Measurements from ENCODE around the gene TCIRG1. TPM values are rescaled to one million over a fixed set of nuclear protein-coding genes. Genes with fewer than 3 reads are reported as not detected.

The TCIRG1 gene
- total RNA-seq, 2 experiments from 2014 or later: 167 to 175 TPM

DNA sequence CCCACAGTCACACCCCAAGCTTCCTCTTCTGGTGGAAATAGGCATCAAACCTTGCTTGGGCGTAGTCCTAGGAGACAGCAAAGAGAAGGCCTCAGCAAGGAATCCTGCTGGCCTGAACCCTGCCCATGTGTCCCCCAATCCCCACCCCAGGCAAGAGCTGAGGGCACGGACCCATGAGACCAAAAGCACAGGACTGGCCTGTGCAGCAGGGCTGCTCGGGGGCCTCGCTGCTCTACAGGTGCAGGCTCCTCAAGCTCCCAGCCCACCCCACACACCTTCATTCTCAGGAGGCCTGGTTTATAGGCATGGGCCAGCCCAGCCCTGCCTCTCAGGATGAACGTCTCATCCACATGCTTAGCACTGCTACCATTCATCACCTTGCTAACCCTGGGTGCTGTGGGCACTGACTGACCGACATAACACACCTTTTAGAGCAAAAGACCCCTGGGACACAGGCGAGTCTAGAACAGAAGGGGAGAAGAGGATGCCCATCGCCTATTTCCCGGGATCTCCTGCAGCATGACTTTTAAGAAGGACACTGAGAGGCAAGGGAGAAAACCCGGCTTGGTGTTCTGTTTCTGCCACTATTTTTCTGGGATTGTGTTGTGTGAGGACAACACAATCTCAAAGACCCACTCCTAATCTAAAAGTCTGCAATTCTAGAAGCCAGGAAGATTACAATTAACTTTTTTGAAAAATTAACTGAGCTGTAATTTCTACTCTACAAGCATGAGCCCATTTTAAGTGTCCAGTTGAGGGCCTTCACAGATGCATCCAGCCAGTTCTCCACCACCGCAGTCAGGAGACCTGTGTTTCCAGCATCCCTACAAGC is 15.4 kb downstream of the TCIRG1 start:
- Mint-ChIP-seq H3K4me3 (no peak overlapping the region), H3K36me3 (peaks cover 15% of the 10 kb centered on the region), H3K9me3 (no peaks in the 10 kb centered on the region), H3K27ac (no peak overlapping the region), H3K4me1 (ENCODE audit: low read depth) (no peaks in the 10 kb centered on the region), H3K27me3 (no peaks in the 10 kb centered on the region)
- DNase-seq: no peak
- ChIA-PET POLR2A (no interaction called here), CTCF (no interaction called here)
- intact Hi-C loops (cut with micrococcal nuclease): no loop called here

DNA sequence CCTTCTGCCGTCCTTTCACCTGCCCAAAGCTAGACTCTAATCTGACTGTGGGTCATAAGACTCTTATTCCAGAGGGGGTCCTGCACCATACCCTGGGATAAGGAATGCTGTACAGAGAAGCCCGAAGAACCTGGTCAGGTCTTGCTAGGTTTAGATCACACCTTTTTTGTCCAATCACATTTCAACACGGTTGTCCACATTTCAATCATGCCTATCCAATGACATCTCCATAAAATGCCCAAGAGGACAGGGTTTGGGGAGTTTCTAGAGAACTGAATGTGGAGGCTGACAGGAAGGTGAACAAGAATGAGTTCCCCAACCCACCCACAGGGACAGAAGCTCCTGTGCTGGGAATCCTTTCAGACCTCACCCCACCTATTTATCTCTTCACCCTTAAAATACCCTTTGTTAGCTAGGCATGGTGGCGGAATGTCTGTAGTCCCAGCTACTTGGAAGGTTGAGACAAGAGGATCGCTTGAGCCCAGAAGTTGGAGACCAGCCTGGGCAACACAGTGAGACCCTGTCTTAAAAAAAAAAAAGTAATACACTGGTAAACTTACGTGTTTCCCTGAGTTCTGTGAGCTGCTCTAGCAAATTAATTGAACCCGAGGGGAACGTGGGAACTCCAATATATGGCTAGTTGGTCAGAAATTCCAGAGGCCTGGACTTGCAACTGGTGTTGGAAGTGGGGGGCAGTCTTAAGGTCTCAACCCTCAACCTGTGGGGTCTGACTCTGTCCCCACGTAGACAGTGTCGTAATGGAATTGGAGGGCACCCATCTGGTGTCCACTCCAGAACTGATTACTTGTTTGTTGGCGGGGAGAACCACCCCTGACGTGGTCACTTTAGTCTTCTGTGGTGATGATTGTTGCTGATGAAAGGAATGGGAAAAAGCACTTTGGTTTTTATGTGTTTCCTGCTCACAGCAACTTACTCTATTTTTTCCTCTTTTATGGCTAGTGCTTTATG is 17.8 kb downstream of the TCIRG1 start:
- Mint-ChIP-seq H3K4me1 (ENCODE audit: low read depth) (no peaks in the 10 kb centered on the region), H3K36me3 (peaks cover 6% of the 10 kb centered on the region), H3K9me3 (no peaks in the 10 kb centered on the region), H3K27me3 (no peaks in the 10 kb centered on the region), H3K27ac (no peak overlapping the region), H3K4me3 (no peak overlapping the region)
- intact Hi-C loops (cut with micrococcal nuclease): no loop called here
- ChIA-PET CTCF (no interaction called here), POLR2A (no interaction called here)
- DNase-seq: no peak

DNA sequence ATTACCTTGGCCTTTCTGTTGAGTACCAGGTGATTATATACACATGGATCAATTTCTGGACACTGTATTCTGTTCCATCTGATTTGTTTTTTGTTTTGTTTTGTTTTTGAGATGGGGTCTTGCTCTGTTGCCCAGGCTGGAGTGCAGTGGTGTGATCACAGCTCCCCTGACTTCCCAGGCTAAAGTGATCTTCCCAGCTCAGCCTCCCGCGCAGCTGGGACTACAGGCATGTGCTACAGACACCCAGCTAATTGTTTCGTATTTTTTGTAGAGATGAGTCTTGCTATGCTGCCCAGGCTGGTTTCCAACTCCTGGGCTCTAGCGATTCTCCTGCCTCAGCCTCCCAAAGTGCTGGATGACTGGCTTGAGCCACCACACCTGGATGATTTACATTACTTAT is 19.0 kb downstream of the TCIRG1 start:
- no peak overlapping the region for H3K4me3 Mint-ChIP-seq
- intact Hi-C loops (cut with micrococcal nuclease): no loop called here
- no peaks in the 10 kb centered on the region for H3K36me3 Mint-ChIP-seq
- no peaks in the 10 kb centered on the region for H3K4me1 Mint-ChIP-seq (ENCODE audit: low read depth)
- no peak overlapping the region for H3K27ac Mint-ChIP-seq
- no peak for DNase-seq
- CTCF ChIA-PET: no interaction called here
- no peaks in the 10 kb centered on the region for H3K27me3 Mint-ChIP-seq
- no peaks in the 10 kb centered on the region for H3K9me3 Mint-ChIP-seq
- POLR2A ChIA-PET: no interaction called here

DNA sequence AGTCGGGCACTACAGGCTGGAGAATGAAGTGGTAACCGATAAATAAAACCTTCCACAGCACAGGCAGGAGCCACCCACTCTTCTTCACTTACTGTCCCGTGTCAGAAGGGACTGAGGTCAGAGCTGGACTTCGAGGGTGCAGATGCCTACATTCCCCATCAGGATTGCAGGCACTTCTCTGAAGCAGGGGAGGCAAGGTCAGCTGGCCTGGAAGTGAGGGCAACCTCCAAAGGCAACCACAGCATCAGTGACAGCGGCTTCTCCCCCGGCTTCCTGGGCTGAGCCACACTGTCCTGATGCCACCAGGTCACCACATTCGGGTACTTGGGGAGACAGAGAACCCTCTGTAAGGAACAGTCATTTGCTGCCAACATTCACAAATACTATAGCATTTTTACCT is 22.7 kb downstream of the TCIRG1 start:
- no peak overlapping the region for H3K27ac Mint-ChIP-seq
- no peak for DNase-seq
- no peaks in the 10 kb centered on the region for H3K27me3 Mint-ChIP-seq
- peaks cover 8% of the 10 kb centered on the region for H3K36me3 Mint-ChIP-seq
- intact Hi-C loops (cut with micrococcal nuclease): no loop called here
- H3K9me3 Mint-ChIP-seq: no peaks in the 10 kb centered on the region
- H3K4me1 Mint-ChIP-seq (ENCODE audit: low read depth): no peaks in the 10 kb centered on the region
- CTCF ChIA-PET: no interaction called here
- H3K4me3 Mint-ChIP-seq: no peak overlapping the region
- POLR2A ChIA-PET: interaction anchor here (0.7 kb wide), 1 partner anchor 10 kb away, joined by 3 read pairs; no protein-coding TSS in a partner anchor

DNA sequence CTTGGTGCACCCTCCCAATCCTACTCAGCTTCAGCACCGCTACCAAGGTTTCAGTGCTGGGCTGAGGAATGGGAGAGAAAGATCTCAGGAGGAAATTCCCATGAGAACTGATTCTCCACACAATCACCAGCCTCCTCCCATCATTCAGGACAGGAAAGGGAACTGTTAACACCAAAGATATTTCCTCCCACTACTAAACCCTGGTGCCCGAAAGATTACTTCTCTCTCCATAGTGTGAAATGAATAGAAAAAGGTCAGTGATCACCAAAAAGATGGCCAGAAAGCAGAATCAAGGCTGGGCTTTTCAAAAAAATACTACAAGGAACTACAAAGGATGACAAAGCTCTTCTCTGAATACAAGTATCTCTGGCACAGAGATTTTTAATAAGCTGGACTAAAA is 26.1 kb downstream of the TCIRG1 start:
- Mint-ChIP-seq H3K27ac (no peak overlapping the region), H3K4me3 (no peak overlapping the region), H3K36me3 (peaks cover 13% of the 10 kb centered on the region), H3K9me3 (no peaks in the 10 kb centered on the region), H3K27me3 (no peaks in the 10 kb centered on the region), H3K4me1 (ENCODE audit: low read depth) (no peaks in the 10 kb centered on the region)
- ChIA-PET POLR2A (interaction anchor here (0.6 kb wide), 1 partner anchor 15 kb away, joined by 3 read pairs; no protein-coding TSS in a partner anchor), CTCF (no interaction called here)
- intact Hi-C loops (cut with micrococcal nuclease): no loop called here
- no peak for DNase-seq

DNA sequence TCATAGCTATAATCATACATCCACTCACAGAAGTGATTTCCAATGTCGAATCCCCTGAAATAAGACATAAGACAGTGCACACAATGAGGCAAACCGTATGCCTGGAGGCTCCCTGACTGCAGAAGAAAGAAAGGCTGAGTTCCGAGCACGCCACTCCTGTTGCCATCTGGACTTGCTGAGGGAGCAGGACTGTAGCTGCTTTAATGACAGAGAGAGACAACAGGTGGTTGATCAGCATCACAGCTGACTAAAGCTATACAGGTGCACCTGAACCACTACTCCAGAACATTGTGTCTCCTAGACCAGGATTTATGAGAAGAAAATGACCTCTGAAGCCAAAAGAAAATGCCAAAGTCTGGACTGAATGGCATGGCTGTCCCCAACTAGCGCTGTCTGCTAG is 27.0 kb downstream of the TCIRG1 start:
- Mint-ChIP-seq H3K4me3 (no peak overlapping the region), H3K36me3 (peaks cover 19% of the 10 kb centered on the region), H3K27ac (no peak overlapping the region), H3K27me3 (no peaks in the 10 kb centered on the region), H3K9me3 (no peaks in the 10 kb centered on the region), H3K4me1 (ENCODE audit: low read depth) (no peaks in the 10 kb centered on the region)
- DNase-seq: no peak
- intact Hi-C loops (cut with micrococcal nuclease): no loop called here
- ChIA-PET POLR2A (no interaction called here), CTCF (no interaction called here)

DNA sequence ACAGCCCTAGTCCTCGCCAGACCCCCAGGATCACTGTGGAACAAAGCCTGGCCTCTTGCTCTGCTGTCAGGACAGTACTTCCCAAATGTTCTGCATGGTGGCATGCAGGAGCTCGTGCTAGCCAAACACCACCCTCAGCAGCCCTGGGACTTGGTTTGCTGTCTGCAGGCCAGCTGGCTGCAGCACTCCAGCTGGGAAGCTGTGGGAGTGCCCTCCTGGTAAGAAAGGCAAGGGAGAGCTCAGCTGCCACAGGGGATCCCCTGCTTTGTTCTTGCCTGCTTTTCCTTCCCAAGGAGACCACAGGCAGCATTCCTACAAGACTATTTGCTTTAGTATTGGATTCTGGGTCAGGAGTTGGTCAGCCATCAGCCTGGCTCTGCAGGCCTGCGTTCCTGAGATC is 27.9 kb downstream of the TCIRG1 start:
- CTCF ChIA-PET: interaction anchor here (0.7 kb wide), 1 partner anchor 142 kb away, joined by 3 read pairs; no protein-coding TSS in a partner anchor
- DNase-seq: no peak
- Mint-ChIP-seq H3K9me3 (no peaks in the 10 kb centered on the region), H3K36me3 (peaks cover 19% of the 10 kb centered on the region), H3K4me3 (no peak overlapping the region), H3K27me3 (no peaks in the 10 kb centered on the region), H3K27ac (no peak overlapping the region), H3K4me1 (ENCODE audit: low read depth) (no peaks in the 10 kb centered on the region)
- intact Hi-C loops (cut with micrococcal nuclease): no loop called here
- POLR2A ChIA-PET: no interaction called here

DNA sequence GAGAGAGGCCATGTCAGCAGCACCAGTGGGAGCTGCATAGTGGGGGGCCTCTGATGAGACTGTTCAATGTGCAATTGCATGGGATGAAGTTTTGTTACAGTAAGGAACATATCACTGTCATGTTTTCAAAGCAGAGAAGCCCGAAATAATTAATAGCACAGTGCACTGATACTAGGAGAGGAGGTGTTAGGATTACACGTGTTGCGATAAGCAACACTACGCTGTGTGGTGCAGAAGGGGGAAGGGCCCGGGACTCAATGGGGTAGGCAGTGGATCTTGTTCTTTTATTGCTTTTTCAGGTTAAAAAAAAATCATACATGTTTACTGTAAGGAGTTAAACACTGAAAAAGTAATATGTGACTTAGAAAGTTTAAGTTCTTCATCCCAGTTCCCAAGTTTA is 29.2 kb downstream of the TCIRG1 start:
- H3K9me3 Mint-ChIP-seq: no peaks in the 10 kb centered on the region
- intact Hi-C loops (cut with micrococcal nuclease): no loop called here
- DNase-seq: no peak
- H3K27me3 Mint-ChIP-seq: no peaks in the 10 kb centered on the region
- H3K36me3 Mint-ChIP-seq: peaks cover 19% of the 10 kb centered on the region
- H3K4me3 Mint-ChIP-seq: no peak overlapping the region
- ChIA-PET POLR2A (no interaction called here), CTCF (no interaction called here)
- no peaks in the 10 kb centered on the region for H3K4me1 Mint-ChIP-seq (ENCODE audit: low read depth)
- no peak overlapping the region for H3K27ac Mint-ChIP-seq

DNA sequence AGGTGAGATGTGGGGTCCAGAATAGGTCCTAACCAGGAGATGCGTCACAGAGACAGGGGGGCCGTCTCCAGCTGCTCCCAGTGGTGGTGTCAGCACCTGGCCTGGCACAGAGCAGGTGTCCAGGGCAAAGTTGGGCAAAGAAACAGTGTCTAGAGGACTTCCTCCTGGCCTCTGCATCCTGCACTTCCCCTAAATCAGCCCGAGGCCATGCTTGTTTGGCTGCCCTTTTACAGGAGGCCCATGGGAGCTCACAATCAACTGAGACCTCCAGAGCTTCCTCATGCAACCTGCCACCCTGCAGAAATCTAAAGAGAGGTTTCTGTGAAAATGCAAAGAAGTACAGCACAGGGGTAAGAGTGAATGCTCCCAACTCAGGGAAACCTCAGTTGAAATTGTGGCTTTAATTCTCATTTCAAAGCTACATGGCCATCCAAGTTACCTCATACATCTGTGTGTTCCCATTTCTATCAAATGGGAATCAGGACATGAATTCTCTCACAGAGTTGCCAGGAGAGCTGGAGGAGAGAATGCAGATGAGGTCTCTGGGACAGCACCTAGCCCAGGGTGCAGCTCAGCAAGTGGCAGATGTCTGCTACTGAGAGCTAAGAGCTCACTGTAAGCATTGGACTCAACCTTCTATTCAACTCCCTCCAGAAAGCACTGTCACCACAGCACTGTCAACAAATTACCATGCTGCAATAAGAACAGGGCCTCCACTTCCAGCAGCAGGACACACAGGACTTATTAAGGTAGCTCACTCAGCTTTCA is 32.6 kb downstream of the TCIRG1 start:
- no peaks in the 10 kb centered on the region for H3K27me3 Mint-ChIP-seq
- ChIA-PET POLR2A (interaction anchor here (0.5 to 1.0 kb wide), 2 partner anchors 10 to 260 kb away, joined by 3 read pairs; no protein-coding TSS in a partner anchor), CTCF (no interaction called here)
- no peak for DNase-seq
- no peak overlapping the region for H3K27ac Mint-ChIP-seq
- no peaks in the 10 kb centered on the region for H3K9me3 Mint-ChIP-seq
- intact Hi-C loops (cut with micrococcal nuclease): no loop called here
- peaks cover 11% of the 10 kb centered on the region for H3K36me3 Mint-ChIP-seq
- no peak overlapping the region for H3K4me3 Mint-ChIP-seq
- no peaks in the 10 kb centered on the region for H3K4me1 Mint-ChIP-seq (ENCODE audit: low read depth)

DNA sequence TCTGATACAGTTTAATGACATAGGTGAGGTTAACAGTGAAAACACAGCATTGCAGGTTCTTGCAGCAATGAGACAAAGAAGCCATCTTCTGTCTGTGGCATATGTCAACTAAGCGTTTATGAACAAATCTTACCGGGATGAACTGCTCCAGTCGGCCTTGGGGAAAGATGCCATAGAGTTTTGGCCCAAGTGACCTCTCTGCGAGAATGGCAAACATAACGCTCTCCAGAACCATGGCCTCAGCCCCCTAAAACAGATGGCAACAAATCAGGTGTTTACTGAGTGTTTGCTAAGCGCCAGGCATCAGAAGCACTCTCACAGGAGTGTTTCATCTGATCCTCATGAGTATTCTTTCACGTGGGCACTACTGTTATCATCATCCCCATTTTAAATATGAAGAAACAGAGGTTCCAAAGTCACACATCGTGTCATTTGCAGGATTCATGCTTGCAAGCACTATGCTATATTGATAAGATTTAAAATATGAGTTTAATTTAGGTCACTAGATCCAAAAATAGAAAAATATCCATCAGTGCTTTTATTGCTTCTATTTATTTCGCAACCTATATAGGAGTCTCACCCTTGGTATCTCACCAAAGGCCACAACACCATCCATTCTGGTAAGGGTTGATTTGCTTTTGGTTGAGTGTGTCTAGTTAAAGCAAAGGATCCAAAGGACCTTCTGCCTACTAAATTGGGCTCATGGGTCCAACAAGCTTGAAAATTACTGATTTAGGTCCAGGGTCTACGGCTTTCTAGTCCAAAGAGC is 35.9 kb downstream of the TCIRG1 start:
- Mint-ChIP-seq H3K4me1 (ENCODE audit: low read depth) (no peaks in the 10 kb centered on the region), H3K36me3 (peaks cover 7% of the 10 kb centered on the region), H3K27me3 (no peaks in the 10 kb centered on the region), H3K27ac (no peak overlapping the region), H3K9me3 (no peaks in the 10 kb centered on the region), H3K4me3 (no peak overlapping the region)
- ChIA-PET CTCF (no interaction called here), POLR2A (no interaction called here)
- intact Hi-C loops (cut with micrococcal nuclease): no loop called here
- no peak for DNase-seq

DNA sequence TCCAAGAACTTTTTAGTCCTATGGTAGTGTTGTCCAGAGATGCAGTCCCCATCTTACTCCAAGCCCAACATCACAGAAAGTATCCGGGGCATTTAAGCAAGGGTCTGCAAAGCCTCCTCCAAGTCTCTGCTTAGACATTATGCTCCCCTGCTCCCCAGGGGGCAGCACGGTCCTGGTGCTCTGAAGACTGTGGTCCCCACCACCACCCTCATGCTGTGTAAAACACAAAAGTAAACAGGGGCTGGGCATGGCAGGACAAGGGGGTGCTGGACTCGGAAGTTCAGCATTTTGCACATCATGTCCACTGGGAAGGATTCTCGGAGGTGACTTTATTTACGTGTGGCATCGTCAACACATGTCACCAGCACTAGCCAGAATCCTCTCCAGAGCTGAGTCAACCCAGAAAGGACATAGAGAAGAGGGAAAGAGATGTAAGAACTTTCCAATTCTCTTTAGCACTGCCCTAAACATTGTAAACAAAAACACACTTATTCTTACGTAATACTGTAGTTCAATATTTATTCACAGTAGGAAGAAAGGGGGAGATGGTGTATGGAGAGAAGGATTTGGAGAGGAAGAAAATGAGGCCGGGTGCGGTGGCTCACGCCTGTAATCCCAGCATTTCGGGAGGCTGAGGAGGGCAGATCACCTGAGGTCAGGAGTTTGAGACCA is 37.7 kb downstream of the TCIRG1 start:
- Mint-ChIP-seq H3K36me3 (no peaks in the 10 kb centered on the region), H3K27me3 (no peaks in the 10 kb centered on the region), H3K4me3 (no peak overlapping the region), H3K9me3 (no peaks in the 10 kb centered on the region), H3K27ac (no peak overlapping the region), H3K4me1 (ENCODE audit: low read depth) (no peaks in the 10 kb centered on the region)
- intact Hi-C loops (cut with micrococcal nuclease): no loop called here
- no peak for DNase-seq
- CTCF ChIA-PET: no interaction called here
- POLR2A ChIA-PET: no interaction called here

Measured in activated CD4-positive, alpha-beta memory T cell treated with anti-CD3 and anti-CD28 coated beads for 36 hours (primary cell).